Endothelial cell of umbilical vein (primary cell): Measurements from ENCODE around the gene CDKN2B-AS1. TPM values are rescaled to one million over a fixed set of nuclear protein-coding genes. Genes with fewer than 3 reads are reported as not detected.

Source experiments
- BruUV-seq: library from RNA; stranded (reverse); fragments of 400-500 nt; replicated peaks from 2 replicates; lab custom pipeline; 2021; lab: Mats Ljungman, UMichigan
- CTCF ChIA-PET: fragments of 300-600, 350-600 bp; sonication (Branson Sonifier 250); formaldehyde crosslinking; loops from one replicate; lab custom pipeline; 2021; ENCODE audit warnings: antibody characterized with exemption, inconsistent platforms; lab: Charles Lee
- POLR2A ChIA-PET: fragments of 300-600, 350-600 bp; sonication (Branson Sonifier 250); formaldehyde crosslinking; loops from one replicate; lab custom pipeline; 2021; ENCODE audit warnings: antibody characterized with exemption, inconsistent platforms; lab: Charles Lee
- DNase-seq: peaks from one replicate; pipeline ENCODE4 v3.0.0-alpha.2; 2011; ENCODE audit warnings: low read depth, low spot score
- FAIRE-seq: peaks from 2 replicates; lab custom pipeline; 2011; peaks lifted over from hg19 to GRCh38; lab: Jason Lieb, UNC
- H2AFZ ChIP-seq: 2 replicates; pipeline ENCODE4 v1.6.0; 2012; ENCODE audit warnings: low read depth, low read length, control low read depth, inconsistent platforms
- H3K27ac ChIP-seq: 2 replicates; pipeline ENCODE4 v1.5.1; 2011; ENCODE audit warnings: low read depth, mild to moderate bottlenecking, control low read depth, low read length, moderate library complexity; ENCODE audit not compliant: insufficient read depth
- H3K27me3 ChIP-seq, 2 experiments: 2 replicates each; pipeline versions ENCODE4 v1.6.0 to v1.6.1; 2011; ENCODE audit warnings: low read length in 2 of 2, mixed read lengths in 1 of 2; ENCODE audit not compliant: control insufficient read depth in 2 of 2, insufficient read depth in 2 of 2
- H3K36me3 ChIP-seq, 2 experiments: 2 replicates in 1 of 2; 3 replicates in 1 of 2; pipeline ENCODE4 v1.5.1; 2011; ENCODE audit warnings: low read length in 2 of 2, mild to moderate bottlenecking in 1 of 2, moderate library complexity in 1 of 2; ENCODE audit not compliant: control insufficient read depth in 2 of 2, insufficient read depth in 2 of 2; ENCODE audit errors: extremely low read depth in 1 of 2
- H3K4me1 ChIP-seq: 3 replicates; pipeline ENCODE4 v1.5.1; 2011; ENCODE audit warnings: mild to moderate bottlenecking, low read length; ENCODE audit not compliant: control insufficient read depth, insufficient read depth; ENCODE audit errors: extremely low read depth
- H3K4me2 ChIP-seq: 2 replicates; pipeline ENCODE4 v1.6.1; 2011; ENCODE audit warnings: low read length, control low read depth, mixed read lengths; ENCODE audit not compliant: insufficient read depth
- H3K4me3 ChIP-seq, 3 experiments: fragments of 200-600 bp in 1 of 3; sonication (generic), shearing (Covaris generic) in 1 of 3; replicated peaks in 1 of 3; 2 replicates each; pipeline ENCODE4 v1.5.1; 2011 to 2016; ENCODE audit warnings: control low read depth in 3 of 3, low read length in 3 of 3, mild to moderate bottlenecking in 2 of 3, inconsistent platforms in 1 of 3, low read depth in 1 of 3, moderate library complexity in 1 of 3; ENCODE audit not compliant: insufficient read depth in 1 of 3
- H3K79me2 ChIP-seq: 2 replicates; pipeline ENCODE4 v1.6.0; 2012; ENCODE audit warnings: low read length, inconsistent platforms; ENCODE audit not compliant: control insufficient read depth, insufficient read depth
- H3K9ac ChIP-seq: replicated peaks from 2 replicates; pipeline ENCODE3; 2011; ENCODE audit warnings: low read length, control low read depth; ENCODE audit not compliant: insufficient read depth; ENCODE audit errors: extremely low read depth
- H3K9me1 ChIP-seq: replicated peaks from 3 replicates; pipeline ENCODE4 v1.6.0; 2011; ENCODE audit warnings: mild to moderate bottlenecking, low read length; ENCODE audit not compliant: control insufficient read depth, insufficient read depth; ENCODE audit errors: extremely low read depth
- H3K9me3 ChIP-seq: replicated peaks from 2 replicates; pipeline ENCODE4 v1.5.1; 2012; ENCODE audit warnings: low read length, inconsistent platforms; ENCODE audit not compliant: control insufficient read depth, insufficient read depth
- H4K20me1 ChIP-seq: replicated peaks from 2 replicates; pipeline ENCODE3; 2011; ENCODE audit warnings: mild to moderate bottlenecking, low read length; ENCODE audit not compliant: control insufficient read depth, insufficient read depth; ENCODE audit errors: extremely low read depth
- EZH2 ChIP-seq: IDR thresholded peaks from 2 replicates; pipeline ENCODE4 v1.6.1; 2012; ENCODE audit warnings: borderline replicate concordance, low read depth, mild to moderate bottlenecking, moderate library complexity, low read length, inconsistent platforms; ENCODE audit not compliant: severe bottlenecking
- FOS ChIP-seq: IDR thresholded peaks from 2 replicates; pipeline ENCODE4 v1.6.1; 2011; ENCODE audit warnings: mild to moderate bottlenecking, low read length, moderate library complexity, borderline replicate concordance; ENCODE audit not compliant: insufficient read depth
- GATA2 ChIP-seq: IDR thresholded peaks from 2 replicates; pipeline ENCODE4 v1.7.0; 2011; ENCODE audit warnings: low read depth, mild to moderate bottlenecking, moderate library complexity, mixed read lengths, low read length; ENCODE audit not compliant: insufficient read length, insufficient read depth
- JUN ChIP-seq: IDR thresholded peaks from 2 replicates; pipeline ENCODE4 v1.6.1; 2011; ENCODE audit warnings: borderline replicate concordance, low read depth; ENCODE audit not compliant: insufficient read length, insufficient read depth
- MAX ChIP-seq: IDR thresholded peaks from 2 replicates; pipeline ENCODE4 v1.6.1; 2011; ENCODE audit not compliant: insufficient read depth, insufficient read length
- MYC ChIP-seq: IDR thresholded peaks from one replicate; pipeline ENCODE4 v1.6.1; 2011; ENCODE audit warnings: mild to moderate bottlenecking, low read depth, low read length
- POLR2AphosphoS5 ChIP-seq: IDR thresholded peaks from 2 replicates; pipeline ENCODE4 v1.6.1; 2012; ENCODE audit warnings: low read depth, mild to moderate bottlenecking, control low read depth, low read length, moderate library complexity; ENCODE audit not compliant: insufficient read depth
- dilution Hi-C: fragments of 300-500 bp; cut with MboI; formaldehyde crosslinking; loops from one replicate; pipeline ENCODE4 v1.15.0; 2019; ENCODE audit warnings: low sequenced_read_pairs; ENCODE audit not compliant: extremely low pct_ligation_motif_present
- intact Hi-C: fragments of 100-400 bp; cut with micrococcal nuclease; formaldehyde crosslinking; loops from one replicate; pipeline ENCODE4 v1.10.0; 2022
- polyA plus RNA-seq, 4 experiments: library from polyadenylated mRNA; depleted of rRNA in 3 of 4; stranded (reverse) in 3 of 4; unstranded in 1 of 4; fragments of >200 nt; gene quantifications; 2 replicates each; pipeline versions ENCODE4 v1.2.1 to v1.2.3, GENCODE V29; 2011 to 2012; ENCODE audit warnings: missing spikeins in 1 of 4
- total RNA-seq: library from RNA; stranded (reverse); gene quantifications from 2 replicates; pipeline ENCODE4 v1.2.3, GENCODE V29; 2021
- TF ChIP-seq, protein P1 (sequence below), 2 donors: IDR thresholded peaks; 1 replicate in 1 of 2; 2 replicates in 1 of 2; pipeline ENCODE4 v1.5.1; 2011; ENCODE audit warnings: low read length in 2 of 2, mild to moderate bottlenecking in 2 of 2, moderate library complexity in 2 of 2, control low read depth in 1 of 2, inconsistent platforms in 1 of 2, low read depth in 1 of 2; ENCODE audit not compliant: insufficient read depth in 1 of 2; ENCODE audit errors: extremely low read depth in 1 of 2

Gene CDKN2B-AS1
- total and polyA plus RNA-seq, 2 donors (not counting 3 experiments of a cell fraction or from before 2014, with no cell fraction given) = 0.44 to 1.9 TPM

DNA sequence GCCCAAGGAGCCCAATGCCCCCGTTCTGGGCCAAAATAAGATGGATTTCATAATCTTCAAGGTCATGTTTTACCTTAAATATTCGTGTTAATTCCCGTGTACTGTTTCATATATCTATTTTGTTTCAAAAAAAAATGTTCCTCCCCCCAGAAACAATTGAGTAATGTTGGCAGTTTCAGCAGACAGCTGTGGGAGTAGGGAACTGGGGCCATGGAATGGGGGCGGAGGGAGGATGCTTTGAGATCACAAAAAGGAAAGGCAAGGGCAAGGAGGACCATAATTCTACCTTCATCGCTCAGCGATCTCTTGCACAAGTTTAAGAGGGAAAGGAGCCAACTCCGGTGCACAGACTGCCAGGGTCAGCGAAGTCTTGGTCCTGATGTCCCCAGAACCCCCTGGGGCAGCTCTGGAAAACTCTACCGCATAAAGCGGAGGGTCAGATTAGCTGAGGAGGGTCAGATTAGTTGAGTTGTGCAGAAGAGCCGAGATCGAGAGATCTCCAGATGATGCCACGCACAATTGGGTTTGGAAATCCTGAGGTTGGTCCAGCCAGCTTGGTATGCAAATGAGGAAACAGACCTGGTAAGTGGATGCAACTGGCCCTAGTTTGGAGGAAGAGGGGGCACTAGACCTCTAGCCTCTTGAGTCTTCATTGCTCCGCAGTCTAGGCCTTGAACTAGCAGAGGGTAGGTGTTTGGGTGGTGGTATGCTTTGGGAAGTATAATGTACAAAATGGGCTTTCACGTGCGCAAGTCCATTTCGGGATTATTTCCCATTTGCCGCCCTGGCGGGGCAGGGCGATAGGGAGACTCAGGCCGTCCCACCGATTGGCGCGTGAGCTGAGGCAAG, 24.4 kb upstream of the CDKN2B-AS1 start:
- ChIA-PET POLR2A (interaction anchor here (0.7 to 1.8 kb wide), 3 partner anchors 17 to 53 kb away, joined by 3 to 4 read pairs (median 3); partner anchors contain the start of gene CDKN2B), CTCF (interaction anchor here (1.0 to 4.7 kb wide), 10 partner anchors 11 to 274 kb away, joined by 3 to 47 read pairs (median 8); partner anchors contain the start of gene CDKN2B)
- no peak overlapping the region for H3K9ac ChIP-seq
- H3K36me3 ChIP-seq = no peaks in the 10 kb centered on the region
- dilution Hi-C loops (no loop called here), intact Hi-C loops (loop anchor here (2.0 kb wide), 1 partner anchor 39 kb away; the partner anchor contains the start of gene CDKN2B)
- no peaks in the 10 kb centered on the region for H3K9me3 ChIP-seq
- peaks cover 76 to 98% of the 10 kb centered on the region in 2 experiments for H3K27me3 ChIP-seq
- H3K4me3 ChIP-seq = no peak overlapping the region
- BruUV-seq = no TSS peak
- H3K27ac ChIP-seq = no peak overlapping the region
- no peak overlapping the region for H2AFZ ChIP-seq
- no peak overlapping the region for H3K4me2 ChIP-seq
- no peaks in the 10 kb centered on the region for H3K9me1 ChIP-seq
- H4K20me1 ChIP-seq = peaks cover 2% of the 10 kb centered on the region
- no peak for TF ChIP-seq EZH2
- TF ChIP-seq FOS = no peak
- no peak for TF ChIP-seq GATA2
- TF ChIP-seq POLR2AphosphoS5 = no peak
- TF ChIP-seq JUN = no peak
- no peak for TF ChIP-seq MYC
- no peak for TF ChIP-seq MAX
- TF ChIP-seq, protein P1, sequence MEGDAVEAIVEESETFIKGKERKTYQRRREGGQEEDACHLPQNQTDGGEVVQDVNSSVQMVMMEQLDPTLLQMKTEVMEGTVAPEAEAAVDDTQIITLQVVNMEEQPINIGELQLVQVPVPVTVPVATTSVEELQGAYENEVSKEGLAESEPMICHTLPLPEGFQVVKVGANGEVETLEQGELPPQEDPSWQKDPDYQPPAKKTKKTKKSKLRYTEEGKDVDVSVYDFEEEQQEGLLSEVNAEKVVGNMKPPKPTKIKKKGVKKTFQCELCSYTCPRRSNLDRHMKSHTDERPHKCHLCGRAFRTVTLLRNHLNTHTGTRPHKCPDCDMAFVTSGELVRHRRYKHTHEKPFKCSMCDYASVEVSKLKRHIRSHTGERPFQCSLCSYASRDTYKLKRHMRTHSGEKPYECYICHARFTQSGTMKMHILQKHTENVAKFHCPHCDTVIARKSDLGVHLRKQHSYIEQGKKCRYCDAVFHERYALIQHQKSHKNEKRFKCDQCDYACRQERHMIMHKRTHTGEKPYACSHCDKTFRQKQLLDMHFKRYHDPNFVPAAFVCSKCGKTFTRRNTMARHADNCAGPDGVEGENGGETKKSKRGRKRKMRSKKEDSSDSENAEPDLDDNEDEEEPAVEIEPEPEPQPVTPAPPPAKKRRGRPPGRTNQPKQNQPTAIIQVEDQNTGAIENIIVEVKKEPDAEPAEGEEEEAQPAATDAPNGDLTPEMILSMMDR (IDR thresholded peaks at IDR 0.05; ENCODE audit: extremely low read depth in 1 of 2, insufficient read depth in 1 of 2, low read depth in 1 of 2, low read length in 2 of 2) = no peak
- FAIRE-seq (no peak), DNase-seq (no peak)
- no peaks in the 10 kb centered on the region for H3K79me2 ChIP-seq
- peaks cover 37% of the 10 kb centered on the region for H3K4me1 ChIP-seq
